ENCODE data around the gene SPRY2.

SPRY2 gene

GRCh38 chr13:80337288-80338081, 3.4 kb downstream of the SPRY2 start:
- Histone ChIP-seq H3K9ac (peak overlapping the region; percentile 82 to 99 (median 96); a peak in 19 of 22 replicates), H3K4me2 (peak overlapping the region; percentile 84 to 99 (median 92)), H3K36me3 (peaks cover 12 to 61% (median 53%) of the 10 kb centered on the region in 11 experiments; a peak in 21 of 22 replicates), H3K27me3 (no peaks in the 10 kb centered on the region), H3K27ac (peak overlapping the region in 4 of 11 experiments; percentile 95 to 98 (median 96); a peak in 5 of 22 replicates), H3K9me3 (replicated peaks in 1 of 11) (peaks cover 0 to 15% (median 4%) of the 10 kb centered on the region in 11 experiments; a peak in 7 of 22 replicates), H4K20me1 (peaks cover 32 to 83% (median 76%) of the 10 kb centered on the region in 11 experiments; a peak in 21 of 22 replicates), H3K4me1 (peaks cover 21 to 33% (median 23%) of the 10 kb centered on the region in 10 experiments), H3K4me3 (peak overlapping the region; percentile 60 to 99 (median 92); a peak in 18 of 20 replicates)
- no peak for TF ChIP-seq Cebpa-rat (IDR thresholded peaks at IDR 0.05)

GRCh38 chr13:80336776-80337287, 4.1 kb downstream of the SPRY2 start:
- no peaks in the 10 kb centered on the region for H3K27me3 ChIP-seq

GRCh38 chr13:80336370-80336769, 4.6 kb downstream of the SPRY2 start:
- Histone ChIP-seq H4K20me1 (peaks cover 32 to 91% (median 80%) of the 10 kb centered on the region in 11 experiments; a peak in 21 of 22 replicates), H3K36me3 (peaks cover 12 to 72% (median 63%) of the 10 kb centered on the region in 11 experiments; a peak in 21 of 22 replicates), H3K4me1 (peaks cover 16 to 30% (median 21%) of the 10 kb centered on the region in 10 experiments), H3K27me3 (no peaks in the 10 kb centered on the region), H3K9ac (peak overlapping the region in 6 of 11 experiments; percentile 94 to 98 (median 96); a peak in 9 of 22 replicates), H3K27ac (no peak overlapping the region), H3K9me3 (replicated peaks in 1 of 11) (peaks cover 0 to 15% (median 4%) of the 10 kb centered on the region in 11 experiments; a peak in 7 of 22 replicates), H3K4me3 (peak overlapping the region in 8 of 10 experiments; percentile 86 to 99 (median 94); a peak in 13 of 20 replicates), H3K4me2 (peak overlapping the region; percentile 84 to 99 (median 92); a peak in 21 of 22 replicates)
- no peak for TF ChIP-seq Cebpa-rat (IDR thresholded peaks at IDR 0.05)

More at GRCh38 chr13:80336776-80337287, 4.1 kb downstream of the SPRY2 start:
- H3K9ac ChIP-seq: peak overlapping the region in 9 of 11 experiments; percentile 94 to 99 (median 96); a peak in 14 of 22 replicates
- peaks cover 32 to 88% (median 78%) of the 10 kb centered on the region in 11 experiments; a peak in 21 of 22 replicates for H4K20me1 ChIP-seq
- H3K4me1 ChIP-seq: peaks cover 16 to 30% (median 21%) of the 10 kb centered on the region in 10 experiments
- peaks cover 12 to 67% (median 59%) of the 10 kb centered on the region in 11 experiments; a peak in 21 of 22 replicates for H3K36me3 ChIP-seq
- H3K9me3 ChIP-seq (replicated peaks in 1 of 11): peaks cover 0 to 15% (median 4%) of the 10 kb centered on the region in 11 experiments; a peak in 7 of 22 replicates
- peak overlapping the region in 9 of 10 experiments; percentile 77 to 99 (median 93); a peak in 17 of 20 replicates for H3K4me3 ChIP-seq
- H3K27ac ChIP-seq: no peak overlapping the region; a peak in 1 of 22 replicates
- peak overlapping the region; percentile 84 to 99 (median 92) for H3K4me2 ChIP-seq
- no peak for TF ChIP-seq Cebpa-rat (IDR thresholded peaks at IDR 0.05)

GRCh38 chr13:80334597-80335260, 6.2 kb downstream of the SPRY2 start:
- H3K36me3 ChIP-seq: peaks cover 12 to 76% (median 63%) of the 10 kb centered on the region in 11 experiments; a peak in 21 of 22 replicates
- no peak for TF ChIP-seq Cebpa-rat (IDR thresholded peaks at IDR 0.05)
- H3K9me3 ChIP-seq (replicated peaks in 1 of 11): peaks cover 0 to 15% (median 4%) of the 10 kb centered on the region in 11 experiments; a peak in 7 of 22 replicates
- peak overlapping the region in 5 of 11 experiments; percentile 5 to 84 (median 7); a peak in 7 of 22 replicates for H3K4me2 ChIP-seq
- no peak overlapping the region; a peak in 1 of 20 replicates for H3K4me3 ChIP-seq
- H4K20me1 ChIP-seq: peaks cover 32 to 87% (median 69%) of the 10 kb centered on the region in 11 experiments; a peak in 21 of 22 replicates
- no peak overlapping the region for H3K9ac ChIP-seq
- no peaks in the 10 kb centered on the region for H3K27me3 ChIP-seq
- H3K27ac ChIP-seq: no peak overlapping the region
- peaks cover 16 to 30% (median 21%) of the 10 kb centered on the region in 10 experiments for H3K4me1 ChIP-seq

GRCh38 chr13:80331984-80332383, 8.9 kb downstream of the SPRY2 start:
- H3K4me1 ChIP-seq: peaks cover 8 to 19% (median 11%) of the 10 kb centered on the region in 10 experiments
- H3K36me3 ChIP-seq: peaks cover 7 to 63% (median 56%) of the 10 kb centered on the region in 11 experiments; a peak in 21 of 22 replicates

GRCh38 chr13:80329250-80329649, 11.7 kb downstream of the SPRY2 start:
- peaks cover 0 to 35% (median 14%) of the 10 kb centered on the region in 11 experiments; a peak in 9 of 22 replicates for H4K20me1 ChIP-seq
- H3K4me1 ChIP-seq: peaks cover 0 to 9% (median 0%) of the 10 kb centered on the region in 10 experiments; a peak in 3 of 20 replicates
- no peak for TF ChIP-seq Cebpa-rat (IDR thresholded peaks at IDR 0.05)
- H3K9ac ChIP-seq: no peak overlapping the region
- H3K4me3 ChIP-seq: no peak overlapping the region
- peaks cover 0 to 8% (median 4%) of the 10 kb centered on the region in 11 experiments; a peak in 8 of 22 replicates for H3K9me3 ChIP-seq (replicated peaks in 1 of 11)
- H3K36me3 ChIP-seq: peaks cover 0 to 36% (median 29%) of the 10 kb centered on the region in 11 experiments; a peak in 20 of 22 replicates
- no peak overlapping the region for H3K4me2 ChIP-seq
- H3K27ac ChIP-seq: no peak overlapping the region
- no peaks in the 10 kb centered on the region for H3K27me3 ChIP-seq

More at GRCh38 chr13:80331984-80332383, 8.9 kb downstream of the SPRY2 start:
- Histone ChIP-seq H3K27ac (no peak overlapping the region), H3K27me3 (no peaks in the 10 kb centered on the region), H4K20me1 (peaks cover 14 to 63% (median 41%) of the 10 kb centered on the region in 11 experiments; a peak in 21 of 22 replicates), H3K9me3 (replicated peaks in 1 of 11) (peaks cover 0 to 15% (median 4%) of the 10 kb centered on the region in 11 experiments; a peak in 7 of 22 replicates), H3K9ac (no peak overlapping the region), H3K4me2 (no peak overlapping the region), H3K4me3 (no peak overlapping the region)
- TF ChIP-seq Cebpa-rat (IDR thresholded peaks at IDR 0.05): no peak

- Histone ChIP-seq H3K27ac (no peak overlapping the region), H3K9me3 (replicated peaks in 1 of 11) (peaks cover 10 to 22% (median 18%) of the 10 kb centered on the region in 11 experiments; a peak in 17 of 22 replicates), H4K20me1 (no peaks in the 10 kb centered on the region), H3K4me2 (no peak overlapping the region), H3K9ac (no peak overlapping the region), H3K36me3 (no peaks in the 10 kb centered on the region), H3K4me3 (no peak overlapping the region), H3K27me3 (no peaks in the 10 kb centered on the region), H3K4me1 (no peaks in the 10 kb centered on the region)
- no peak for TF ChIP-seq Cebpa-rat (IDR thresholded peaks at IDR 0.05)
These were observed 21.9 kb downstream of the SPRY2 start for GRCh38 chr13:80319004-80319403.

All from BLaER1 treated with 17β-estradiol and CSF1 and Interleukin-3, amounts not matched to agents 10 nM and 100 nM (cell line).